ENCODE measurements around the gene ENTPD3. TPM values are rescaled to one million over a fixed set of nuclear protein-coding genes. Genes with fewer than 3 reads are reported as not detected.

Gene ENTPD3
- total RNA-seq, 2 donors from 2014 or later = 0.22 to 0.37 TPM

DNA sequence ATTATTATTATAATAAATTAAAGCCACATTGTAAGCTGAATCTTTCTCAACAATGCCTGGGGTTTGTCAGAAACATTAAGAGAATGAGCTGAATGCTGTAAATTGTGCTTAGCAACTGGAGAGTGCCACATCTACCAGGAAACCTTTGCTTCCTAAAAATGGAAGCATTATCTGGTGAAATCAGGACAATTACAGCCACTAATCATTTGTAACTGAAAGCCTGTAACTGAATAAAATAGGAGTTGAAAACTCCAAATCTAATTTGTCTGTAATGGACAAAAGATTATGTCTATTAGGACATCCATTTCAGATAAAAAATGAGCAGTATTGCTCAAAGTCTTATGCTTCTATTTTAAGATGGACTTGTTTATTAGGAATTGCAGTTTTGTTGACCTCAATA is 45.3 kb upstream of the ENTPD3 start:
- Histone ChIP-seq H3K27ac (ENCODE audit: low read depth, low read length) (no peak overlapping the region), H3K9me3 (ENCODE audit: control insufficient read depth, low read length) (no peaks in the 10 kb centered on the region), H3K4me1 (ENCODE audit: control insufficient read depth, insufficient read depth, low read length) (peaks cover 3% of the 10 kb centered on the region), H3K27me3 (ENCODE audit: control insufficient read depth, insufficient read depth, low read length, poor library complexity, severe bottlenecking) (peaks cover 8% of the 10 kb centered on the region), H3K36me3 (ENCODE audit: control insufficient read depth, insufficient read depth, low read length) (no peaks in the 10 kb centered on the region), H3K4me3 (ENCODE audit: low read length) (no peak overlapping the region), H3K9ac (ENCODE audit: extremely low read depth, low read length, poor library complexity, severe bottlenecking) (no peak overlapping the region)
- Mint-ChIP-seq H3K36me3 (ENCODE audit: low read depth) (no peaks in the 10 kb centered on the region), H3K9me3 (no peaks in the 10 kb centered on the region), H3K27me3 (ENCODE audit: insufficient read depth) (no peaks in the 10 kb centered on the region), H3K4me1 (peaks cover 3% of the 10 kb centered on the region), H3K27ac (no peak overlapping the region), H3K4me3 (no peak overlapping the region)
- no peak for TF ChIP-seq CTCF (conservative IDR thresholded peaks at IDR 0.05)
- no peak for DNase-seq

GRCh38 chr3:40350529-40350928 is 36.5 kb upstream of the ENTPD3 start:
- no peak overlapping the region for H3K27ac ChIP-seq (ENCODE audit: low read depth, low read length)
- no peaks in the 10 kb centered on the region for H3K36me3 Mint-ChIP-seq (ENCODE audit: low read depth)
- no peaks in the 10 kb centered on the region for H3K4me1 ChIP-seq (ENCODE audit: control insufficient read depth, insufficient read depth, low read length)
- H3K4me3 Mint-ChIP-seq = no peak overlapping the region
- no peaks in the 10 kb centered on the region for H3K36me3 ChIP-seq (ENCODE audit: control insufficient read depth, insufficient read depth, low read length)
- H3K27me3 ChIP-seq (ENCODE audit: control insufficient read depth, insufficient read depth, low read length, poor library complexity, severe bottlenecking) = no peaks in the 10 kb centered on the region
- peaks cover 31% of the 10 kb centered on the region for H3K9me3 Mint-ChIP-seq
- no peak overlapping the region for H3K27ac Mint-ChIP-seq
- H3K4me1 Mint-ChIP-seq = no peaks in the 10 kb centered on the region
- no peak for TF ChIP-seq CTCF (conservative IDR thresholded peaks at IDR 0.05)
- H3K27me3 Mint-ChIP-seq (ENCODE audit: insufficient read depth) = peaks cover 15% of the 10 kb centered on the region
- no peak overlapping the region for H3K4me3 ChIP-seq (ENCODE audit: low read length)
- no peak overlapping the region for H3K9ac ChIP-seq (ENCODE audit: extremely low read depth, low read length, poor library complexity, severe bottlenecking)
- no peak for DNase-seq
- H3K9me3 ChIP-seq (ENCODE audit: control insufficient read depth, low read length) = peaks cover 18% of the 10 kb centered on the region

GRCh38 chr3:40355410-40355809 is 31.6 kb upstream of the ENTPD3 start:
- no peak for TF ChIP-seq CTCF (conservative IDR thresholded peaks at IDR 0.05)
- Mint-ChIP-seq H3K27ac (no peak overlapping the region), H3K4me3 (no peak overlapping the region), H3K27me3 (ENCODE audit: insufficient read depth) (peaks cover 15% of the 10 kb centered on the region), H3K4me1 (no peaks in the 10 kb centered on the region), H3K36me3 (ENCODE audit: low read depth) (no peaks in the 10 kb centered on the region), H3K9me3 (peaks cover 18% of the 10 kb centered on the region)
- Histone ChIP-seq H3K9ac (ENCODE audit: extremely low read depth, low read length, poor library complexity, severe bottlenecking) (no peak overlapping the region), H3K4me3 (ENCODE audit: low read length) (no peak overlapping the region), H3K36me3 (ENCODE audit: control insufficient read depth, insufficient read depth, low read length) (no peaks in the 10 kb centered on the region), H3K27me3 (ENCODE audit: control insufficient read depth, insufficient read depth, low read length, poor library complexity, severe bottlenecking) (no peaks in the 10 kb centered on the region), H3K9me3 (ENCODE audit: control insufficient read depth, low read length) (peaks cover 8% of the 10 kb centered on the region), H3K4me1 (ENCODE audit: control insufficient read depth, insufficient read depth, low read length) (no peaks in the 10 kb centered on the region), H3K27ac (ENCODE audit: low read depth, low read length) (no peak overlapping the region)
- 96 to 100% methylated on average over 1 to 2 of the region's 2 CpGs for WGBS, 2 experiments (ENCODE audit: insufficient coverage in 1 of 2, insufficient read length in 1 of 2)
- DNase-seq = no peak

All from endodermal cell (in vitro differentiated cells).